ENCODE data around the gene GNB5. TPM values are rescaled to one million over a fixed set of nuclear protein-coding genes. Genes with fewer than 3 reads are reported as not detected.

Gene GNB5
- total RNA-seq, 1 experiment from 2014 or later = 58.7 TPM

GRCh38 chr15:52179278-52180195 lies 11.7 kb downstream of the GNB5 start:
- Histone ChIP-seq H3K27me3 (ENCODE audit: control insufficient read depth, insufficient read depth, low read length) (no peaks in the 10 kb centered on the region), H3K36me3 (ENCODE audit: control insufficient read depth, insufficient read depth, low read length) (no peaks in the 10 kb centered on the region), H3K9me3 (ENCODE audit: control insufficient read depth, insufficient read depth, low read depth, low read length) (no peaks in the 10 kb centered on the region), H3K4me3 (ENCODE audit: low read depth in 2 of 2, low read length in 2 of 2) (peak overlapping the region; percentile 74 to 97), H3K4me1 (ENCODE audit: control insufficient read depth, insufficient read depth, low read length) (peaks cover 8% of the 10 kb centered on the region), H3K27ac (ENCODE audit: low read length) (peak overlapping the region; percentile 84)
- no peak for DNase-seq (ENCODE audit: low read depth, low spot score)
- POLR2A ChIA-PET = interaction anchor here (0.6 to 1.3 kb wide), 4 partner anchors 78 to 440 kb away, joined by 3 to 4 read pairs (median 3); partner anchors contain the start of gene LEO1
- intact Hi-C loops (cut with micrococcal nuclease; ENCODE audit: unreplicated experiment) (no loop called here), in situ Hi-C loops (cut with HindIII; ENCODE audit: low pct_unique_long_range_greater_than_20kb, low sequenced_read_pairs) (no loop called here)
- peak; percentile 96 for ATAC-seq
- CTCF ChIA-PET = no interaction called here
- BruUV-seq (replicated peaks) = no TSS peak
- TF ChIP-seq REST (IDR thresholded peaks at IDR 0.05; ENCODE audit: insufficient read depth in 1 of 2, low read depth in 2 of 2, low read length in 1 of 2) (no peak), TCF7L2 (IDR thresholded peaks at IDR 0.05; ENCODE audit: low read depth, low read length) (no peak), POLR2AphosphoS5 (IDR thresholded peaks at IDR 0.05; ENCODE audit: low read depth, low read length) (peak; percentile 75), SIN3A (IDR thresholded peaks at IDR 0.05; ENCODE audit: borderline replicate concordance, insufficient read depth, low read depth, low read length) (0 out of 2 replicates have a peak, but pooled peaks have one; percentile 28)

GRCh38 chr15:52178765-52179164 lies 12.4 kb downstream of the GNB5 start:
- H3K9me3 ChIP-seq (ENCODE audit: control insufficient read depth, insufficient read depth, low read depth, low read length) = no peaks in the 10 kb centered on the region
- POLR2A ChIA-PET = interaction anchor here (0.6 to 1.3 kb wide), 3 partner anchors 207 to 439 kb away, joined by 3 to 4 read pairs (median 3); partner anchors contain the start of gene LEO1
- no TSS peak for BruUV-seq (replicated peaks)
- in situ Hi-C loops (cut with HindIII; ENCODE audit: low pct_unique_long_range_greater_than_20kb, low sequenced_read_pairs) = no loop called here
- peak overlapping the region; percentile 84 for H3K27ac ChIP-seq (ENCODE audit: low read length)
- TF ChIP-seq CTCF (IDR thresholded peaks at IDR 0.05) (no peak), TCF7L2 (IDR thresholded peaks at IDR 0.05; ENCODE audit: low read depth, low read length) (no peak), REST (IDR thresholded peaks at IDR 0.05; ENCODE audit: insufficient read depth in 1 of 2, low read depth in 2 of 2, low read length in 1 of 2) (no peak), SIN3A (IDR thresholded peaks at IDR 0.05; ENCODE audit: borderline replicate concordance, insufficient read depth, low read depth, low read length) (no peak), POLR2AphosphoS5 (IDR thresholded peaks at IDR 0.05; ENCODE audit: low read depth, low read length) (no peak)
- H3K27me3 ChIP-seq (ENCODE audit: control insufficient read depth, insufficient read depth, low read length) = no peaks in the 10 kb centered on the region
- H3K4me3 ChIP-seq (ENCODE audit: low read depth in 2 of 2, low read length in 2 of 2) = peak overlapping the region; percentile 74 to 97
- H3K36me3 ChIP-seq (ENCODE audit: control insufficient read depth, insufficient read depth, low read length) = no peaks in the 10 kb centered on the region
- CTCF ChIA-PET = no interaction called here
- DNase-seq (ENCODE audit: low read depth, low spot score) (no peak), ATAC-seq (no peak)
- peaks cover 8% of the 10 kb centered on the region for H3K4me1 ChIP-seq (ENCODE audit: control insufficient read depth, insufficient read depth, low read length)
- intact Hi-C loops (cut with micrococcal nuclease; ENCODE audit: unreplicated experiment) = no loop called here

Measured in Panc1 (cell line).